A549 (cell line): ENCODE data around the gene ICAM3. TPM values are rescaled to one million over a fixed set of nuclear protein-coding genes. Genes with fewer than 3 reads are reported as not detected.

Experiments
- ATAC-seq, 2 experiments: fragments of 200-7000 bp in 1 of 2; fragments of >200 bp in 1 of 2; cut with Nextera tagmentation in 1 of 2; cut with Tn5 transposase in 1 of 2; 3 replicates each; pipeline versions ENCODE4 v1.8.0 to v1.9.1; 2018 to 2020; ENCODE audit warnings: mild to moderate bottlenecking in 1 of 2, moderate library complexity in 1 of 2
- CTCF ChIA-PET: fragments of 300-600 bp; sonication (Branson Sonifier 250); formaldehyde crosslinking; extraction: SDS; loops from one replicate; lab custom pipeline; 2021; ENCODE audit warnings: antibody characterized with exemption, inconsistent platforms; lab: Yijun Ruan, JAX
- POLR2A ChIA-PET: fragments of 350-600 bp; formaldehyde crosslinking; extraction: SDS; loops from one replicate; lab custom pipeline; 2021; ENCODE audit warnings: antibody characterized with exemption, inconsistent platforms; lab: Yijun Ruan, JAX
- DNase-seq, 2 experiments: peaks; one replicate each; pipeline versions ENCODE4 v3.0.0 to v3.0.0-alpha.2; 2011 to 2016; ENCODE audit warnings: low read depth in 1 of 2, low spot score in 1 of 2
- FAIRE-seq: peaks from 2 replicates; lab custom pipeline; 2011; peaks lifted over from hg19 to GRCh38; lab: Jason Lieb, UNC
- H3K27ac ChIP-seq, 2 experiments: fragments of >200 bp; sonication (Bioruptor Twin); formaldehyde crosslinking; 3 replicates each; pipeline ENCODE4 v1.5.1; 2016 to 2017
- H3K4me1 ChIP-seq: fragments of >200 bp; sonication (Bioruptor Twin); formaldehyde crosslinking; 3 replicates; pipeline ENCODE4 v1.6.1; 2016
- H3K4me2 ChIP-seq: fragments of >200 bp; sonication (Bioruptor Twin); formaldehyde crosslinking; 3 replicates; pipeline ENCODE4 v1.6.1; 2016
- H3K4me3 ChIP-seq: fragments of >200 bp; sonication (Bioruptor Twin); formaldehyde crosslinking; 3 replicates; pipeline ENCODE4 v1.5.1; 2016
- H3K9me3 ChIP-seq: fragments of >200 bp; sonication (Bioruptor Twin); formaldehyde crosslinking; 3 replicates; pipeline ENCODE4 v1.6.1; 2016
- BHLHE40 ChIP-seq: IDR thresholded peaks from 2 replicates; pipeline ENCODE4 v1.6.1; 2012; ENCODE audit warnings: low read depth, low read length, inconsistent platforms
- CEBPB ChIP-seq, 2 experiments: fragments of >200 bp in 1 of 2; sonication (Bioruptor Twin) in 1 of 2; formaldehyde crosslinking in 1 of 2; IDR thresholded peaks; 2 replicates each; pipeline ENCODE4 v1.6.1; 2012 to 2016
- EHF ChIP-seq: fragments of 250-450 bp; sonication (Bioruptor Pico); IDR thresholded peaks from 2 replicates; pipeline ENCODE4 v1.5.0; 2020; ENCODE audit warnings: mild to moderate bottlenecking
- EHMT2 ChIP-seq: fragments of 200-600 bp; sonication (generic); IDR thresholded peaks from 2 replicates; pipeline ENCODE4 v1.6.1; 2016; ENCODE audit warnings: antibody characterized with exemption, low read depth, mild to moderate bottlenecking, moderate library complexity
- EP300 ChIP-seq, 2 experiments: fragments of >200 bp; sonication (Bioruptor Twin); formaldehyde crosslinking; IDR thresholded peaks; 2 replicates in 1 of 2; 3 replicates in 1 of 2; pipeline ENCODE4 v1.6.1; 2016 to 2017
- FOSB ChIP-seq: fragments of 250-450 bp; sonication (Bioruptor Pico); IDR thresholded peaks from 2 replicates; pipeline ENCODE4 v1.5.0; 2020; ENCODE audit warnings: mild to moderate bottlenecking, moderate library complexity
- FOSL2 ChIP-seq, 2 experiments: fragments of 450-650 bp in 1 of 2; fragments of >200 bp in 1 of 2; sonication (Bioruptor Twin) in 1 of 2; formaldehyde crosslinking; IDR thresholded peaks; 2 replicates each; pipeline versions ENCODE4 v1.5.0 to v1.6.1; 2016 to 2020; ENCODE audit warnings: mild to moderate bottlenecking in 1 of 2, moderate library complexity in 1 of 2
- HEYL ChIP-seq: fragments of 250-450 bp; sonication (Bioruptor Pico); IDR thresholded peaks from 2 replicates; pipeline ENCODE4 v1.8.0; 2021; ENCODE audit warnings: mild to moderate bottlenecking, moderate library complexity
- HOXB5 ChIP-seq: fragments of 250-450 bp; sonication (Bioruptor Pico); IDR thresholded peaks from 2 replicates; pipeline ENCODE4 v1.5.0; 2020; ENCODE audit warnings: mild to moderate bottlenecking, moderate library complexity
- JUN ChIP-seq, 2 experiments: fragments of >200 bp; sonication (Bioruptor Twin); formaldehyde crosslinking; IDR thresholded peaks; 2 replicates in 1 of 2; 3 replicates in 1 of 2; pipeline ENCODE4 v1.6.1; 2016 to 2017
- KDM1A ChIP-seq: fragments of 200-600 bp; sonication (generic); IDR thresholded peaks from 2 replicates; pipeline ENCODE4 v1.6.1; 2016; ENCODE audit warnings: low read depth, mild to moderate bottlenecking
- MAFK ChIP-seq: fragments of 450-650 bp; IDR thresholded peaks from 2 replicates; pipeline ENCODE4 v1.6.1; 2014; ENCODE audit not compliant: partially characterized antibody
- MAZ ChIP-seq: fragments of 150-350 bp; IDR thresholded peaks from 2 replicates; pipeline ENCODE4 v1.6.1; 2014; ENCODE audit warnings: antibody characterized with exemption, low read depth, low read length, borderline replicate concordance
- NPAS2 ChIP-seq: fragments of 250-450 bp; sonication (Bioruptor Pico); IDR thresholded peaks from 2 replicates; pipeline ENCODE4 v1.8.0; 2022; ENCODE audit warnings: mild to moderate bottlenecking, moderate library complexity, borderline replicate concordance
- PHF8 ChIP-seq: fragments of 200-600 bp; sonication (generic); IDR thresholded peaks from 2 replicates; pipeline ENCODE4 v1.6.1; 2016; ENCODE audit warnings: low read depth, mild to moderate bottlenecking, antibody characterized with exemption, moderate library complexity, borderline replicate concordance
- POLR2A ChIP-seq: IDR thresholded peaks from 2 replicates; pipeline ENCODE4 v1.6.1; 2012; ENCODE audit warnings: mild to moderate bottlenecking, low read length
- REST ChIP-seq: fragments of 200-600 bp; sonication (generic); IDR thresholded peaks from 2 replicates; pipeline ENCODE4 v1.6.1; 2016; ENCODE audit warnings: antibody characterized with exemption, mild to moderate bottlenecking, moderate library complexity
- TP53 ChIP-seq: fragments of 250-450 bp; sonication (Bioruptor Pico); IDR thresholded peaks from 2 replicates; pipeline ENCODE4 v1.5.0; 2021; ENCODE audit warnings: mild to moderate bottlenecking, moderate library complexity
- ZFP36 ChIP-seq: fragments of 450-650 bp; IDR thresholded peaks from 2 replicates; pipeline ENCODE4 v1.6.1; 2014; ENCODE audit warnings: borderline replicate concordance; ENCODE audit not compliant: partially characterized antibody
- ZNF302 ChIP-seq: fragments of 250-450 bp; sonication (Bioruptor Pico); IDR thresholded peaks from 2 replicates; pipeline ENCODE4 v1.9.0; 2021; ENCODE audit warnings: inconsistent platforms, mild to moderate bottlenecking, moderate library complexity
- WGBS: methylation state at CpG from one replicate; pipeline ENCODE4 v1.1.6; 2017; ENCODE audit errors: missing lambda C conversion rate; 5-methylcytosine and 5-hydroxymethylcytosine counted together
- polyA plus RNA-seq, 4 experiments: library from polyadenylated mRNA; depleted of rRNA in 3 of 4; stranded (reverse); fragments of >200 nt; fragmentation: RNase III in 1 of 4; extraction: RNeasy Plus Mini Kit Qiagen cat#74134 plus additional on column Dnase treatment in 1 of 4; gene quantifications; 2 replicates in 3 of 4; 3 replicates in 1 of 4; pipeline ENCODE4 v1.2.3, GENCODE V29; 2011 to 2017

ICAM3 gene
- polyA plus RNA-seq, 2 of the 4 experiments (the other 2 are of a cell fraction) = 4.7 to 7.3 TPM

- no peak for FAIRE-seq
- H3K4me3 ChIP-seq = no peak overlapping the region
- ChIA-PET POLR2A (interaction anchor here (0.6 kb wide), 1 partner anchor 20 kb away, joined by 3 read pairs; no protein-coding TSS in a partner anchor), CTCF (no interaction called here)
- peak in 1 of 2 experiments; percentile 56 for DNase-seq
- no peak overlapping the region for H3K4me2 ChIP-seq
- no peaks in the 10 kb centered on the region for H3K9me3 ChIP-seq
- ATAC-seq = peak; percentile 33 to 68; a peak in 3 of 6 replicates
- no peaks in the 10 kb centered on the region for H3K4me1 ChIP-seq
- 96% methylated on average over 23 of the region's 32 CpGs for WGBS
- no peak overlapping the region for H3K27ac ChIP-seq
- TF ChIP-seq JUN (IDR thresholded peaks at IDR 0.05) (no peak), HOXB5 (CRISPR knock-in tag) (no peak), POLR2A (no peak), TP53 (CRISPR knock-in tag) (no peak), FOSL2 (IDR thresholded peaks at IDR 0.05) (no peak), FOSL2 (CRISPR knock-in tag; IDR thresholded peaks at IDR 0.05) (no peak), ZNF302 (CRISPR knock-in tag) (no peak), EHMT2 (no peak), HEYL (CRISPR knock-in tag) (no peak), REST (no peak), EHF (CRISPR knock-in tag) (no peak)
These were observed 14.5 kb upstream of the ICAM3 start for GRCh38 chr19:10353793-10354391.

- WGBS = 91% methylated on average over 35 of the region's 63 CpGs
- TF ChIP-seq EP300 (IDR thresholded peaks at IDR 0.05) (no peak), NPAS2 (CRISPR knock-in tag) (no peak), MAZ (no peak), JUN (IDR thresholded peaks at IDR 0.05) (no peak), ZFP36 (no peak), CEBPB (IDR thresholded peaks at IDR 0.05) (no peak), BHLHE40 (no peak), PHF8 (no peak), MAFK (no peak), FOSL2 (IDR thresholded peaks at IDR 0.05) (no peak), FOSL2 (CRISPR knock-in tag; IDR thresholded peaks at IDR 0.05) (no peak), KDM1A (no peak), FOSB (CRISPR knock-in tag) (no peak)
- CTCF ChIA-PET = interaction anchor here (1.0 kb wide), 1 partner anchor 9 kb away, joined by 3 read pairs; no protein-coding TSS in a partner anchor
These were observed 13.6 kb upstream of the ICAM3 start for GRCh38 chr19:10352764-10353671.

More at GRCh38 chr19:10352764-10353671, 13.6 kb upstream of the ICAM3 start:
- Histone ChIP-seq H3K27ac (no peak overlapping the region), H3K4me3 (no peak overlapping the region), H3K4me2 (no peak overlapping the region), H3K4me1 (no peaks in the 10 kb centered on the region), H3K9me3 (no peaks in the 10 kb centered on the region)
- no peak for DNase-seq
- POLR2A ChIA-PET = no interaction called here
- no peak for FAIRE-seq
- peak; percentile 39 to 48; a peak in 4 of 6 replicates for ATAC-seq
